Left cardiac atrium (tissue), 4 donors: ENCODE results near the gene SUGCT. TPM values are rescaled to one million over a fixed set of nuclear protein-coding genes. Genes with fewer than 3 reads are reported as not detected.
A peak's percentile ranks its signal among the peaks of the same experiment; 100 is the strongest.

Source experiments
- ATAC-seq, 2 donors: fragments of 200-7000 bp; cut with Tn5 transposase; one replicate each; pipeline ENCODE4 v1.9.1; 2020; ENCODE audit warnings: mild to moderate bottlenecking in 2 of 2, moderate library complexity in 2 of 2
- DNase-seq: peaks from one replicate; pipeline ENCODE4 v3.0.0-alpha.2; 2020
- intact Hi-C, 2 donors: fragments of 100-400 bp; cut with DNase I; formaldehyde crosslinking; loops; one replicate each; pipeline versions ENCODE4 v1.14.1 to v1.15.1; 2022 to 2023
- total RNA-seq, 2 donors: library from RNA; stranded (reverse); fragmentation: NEBNext Ultra II Directional; extraction: Animal tissue kit (Norgen Biotek cat#: 25700); gene quantifications; one replicate each; pipeline ENCODE4 v1.2.1, GENCODE V29; 2021
- donor health status: DM: no; HTN: yes; CAD: no.
- donor health status: DM: no; HTN: yes; CAD: no; lungs with severe emphysema.
- donor health status: DM: yes; HTN: yes; CAD: no.
- donor health status: Dilated cardiomyopathy.

SUGCT gene
- total RNA-seq, 2 donors from 2014 or later: 4.1 to 4.4 TPM

DNA sequence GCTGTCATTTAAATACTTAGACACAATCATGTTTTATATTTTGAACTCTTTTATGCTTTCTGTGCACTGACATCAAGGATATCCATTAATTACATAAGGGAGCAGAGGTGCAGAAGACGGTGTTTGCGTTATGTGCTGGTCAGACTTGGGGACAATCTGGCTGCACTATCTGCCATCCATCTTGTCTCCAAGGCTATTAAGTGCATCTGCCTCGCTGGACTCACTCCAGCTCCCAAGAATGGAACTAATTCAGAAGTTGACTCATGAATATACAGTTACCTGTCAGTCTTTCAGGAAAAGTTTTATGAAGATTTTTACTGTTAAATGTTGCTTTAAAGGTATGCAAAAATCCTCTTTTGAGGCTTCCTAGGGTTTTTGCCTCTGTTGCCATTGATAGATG lies 391.0 kb downstream of the SUGCT start:
- ATAC-seq (no peak), DNase-seq (no peak)
- intact Hi-C loops: no loop called here

DNA sequence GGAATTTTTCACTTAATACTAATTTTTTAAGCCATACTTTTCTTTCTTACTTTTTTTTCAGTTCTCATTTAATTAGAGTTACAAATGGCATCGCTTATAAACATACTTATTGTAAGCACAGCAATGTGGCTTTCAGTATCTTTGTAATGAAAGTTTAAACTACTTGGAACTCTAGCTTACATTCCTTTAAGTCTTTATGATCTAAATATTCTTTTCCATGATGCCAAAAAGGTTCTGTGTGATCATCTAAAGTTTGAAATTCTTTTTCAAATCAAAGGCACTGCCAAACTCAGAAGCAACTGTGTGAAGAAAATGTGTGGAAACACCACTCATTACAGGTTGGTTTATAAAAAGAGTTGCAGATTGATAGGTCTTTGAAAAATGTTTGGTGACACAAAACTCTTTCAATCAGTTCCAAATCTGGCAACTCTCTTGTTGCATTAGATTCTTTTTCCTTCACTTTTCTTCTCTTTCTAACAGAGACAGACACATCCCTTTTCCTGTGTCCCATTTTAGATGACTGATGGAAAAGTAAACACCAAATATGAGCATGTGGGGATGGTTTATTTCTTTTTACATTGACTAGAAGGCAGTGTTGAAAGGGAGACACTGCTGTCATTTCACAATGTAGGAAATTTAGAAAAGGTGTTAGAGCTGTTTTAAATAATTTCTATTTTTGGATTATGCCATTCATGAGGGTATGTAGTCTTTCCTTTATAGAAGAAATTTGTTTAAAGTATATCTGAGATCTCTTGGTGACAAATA lies 392.3 kb downstream of the SUGCT start:
- no peak for ATAC-seq
- intact Hi-C loops: no loop called here
- DNase-seq: no peak

DNA sequence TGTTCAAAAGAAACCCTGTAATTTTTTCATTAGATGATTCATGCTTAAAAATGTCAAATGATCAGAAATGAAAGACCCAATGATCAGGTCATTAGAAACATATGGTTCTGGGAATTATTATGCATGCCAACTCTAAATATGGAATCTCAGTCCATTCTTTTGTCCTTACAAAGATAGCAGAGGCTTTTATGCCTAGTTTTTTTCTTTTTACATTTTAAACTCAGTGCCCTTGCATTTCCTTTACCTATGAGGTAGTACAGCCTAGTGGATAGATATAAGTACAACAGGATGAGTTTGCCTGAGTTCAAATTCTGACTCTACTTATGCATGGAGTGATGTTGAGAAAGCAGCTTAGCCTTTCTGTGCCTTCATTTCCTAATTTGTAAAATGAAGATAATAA lies 392.9 kb downstream of the SUGCT start:
- no peak for DNase-seq
- intact Hi-C loops: no loop called here
- ATAC-seq: no peak

DNA sequence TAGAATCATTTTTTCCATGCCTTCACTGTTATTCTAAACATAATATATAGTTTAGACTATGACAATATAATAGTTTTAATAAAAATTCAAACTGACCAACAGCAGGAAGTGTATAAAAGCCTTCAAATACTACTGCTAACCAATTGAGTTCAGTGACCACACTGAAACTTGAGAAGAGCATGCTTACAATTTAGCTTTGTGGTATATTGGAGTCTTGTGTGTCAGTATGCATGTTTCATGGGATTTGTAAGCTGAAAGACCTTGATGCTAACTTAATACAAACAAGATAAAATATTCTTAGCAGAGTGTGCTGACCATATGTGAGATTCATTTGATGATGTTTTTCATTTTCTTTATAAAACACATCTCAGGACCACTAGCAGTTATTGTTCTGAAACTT lies 395.5 kb downstream of the SUGCT start:
- ATAC-seq: no peak
- no peak for DNase-seq
- intact Hi-C loops: no loop called here

- intact Hi-C loops: no loop called here
- DNase-seq: no peak
- no peak for ATAC-seq
Observed at GRCh38 chr7:40531956-40532355, 397.2 kb downstream of the SUGCT start.

GRCh38 chr7:40535678-40536077 lies 400.9 kb downstream of the SUGCT start:
- DNase-seq (no peak), ATAC-seq (no peak)
- intact Hi-C loops: no loop called here

- intact Hi-C loops: no loop called here
- ATAC-seq (no peak), DNase-seq (no peak)
Observed at GRCh38 chr7:40536421-40536820, 401.6 kb downstream of the SUGCT start.

- ATAC-seq (no peak), DNase-seq (no peak)
- intact Hi-C loops: no loop called here
Observed at GRCh38 chr7:40538281-40538680, 403.5 kb downstream of the SUGCT start.

DNA sequence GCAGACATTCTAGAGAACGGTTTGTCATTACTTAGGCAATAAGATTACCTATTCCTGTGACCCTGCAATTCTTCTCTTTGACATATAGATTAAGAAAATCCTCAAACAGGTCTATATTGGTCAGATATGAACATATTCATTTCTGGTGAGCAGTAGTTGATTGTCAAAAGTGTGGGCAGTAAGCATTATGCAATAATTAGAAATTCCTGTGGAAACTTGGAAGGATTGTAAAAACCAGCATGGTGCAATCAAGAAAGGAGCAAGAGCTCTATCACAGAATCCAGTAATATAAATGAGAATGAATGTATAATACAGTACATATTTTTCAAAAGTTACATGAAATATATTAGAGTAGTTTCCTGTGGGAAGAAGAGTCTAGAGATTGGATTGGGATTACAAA lies 406.5 kb downstream of the SUGCT start:
- intact Hi-C loops: no loop called here
- ATAC-seq (peak; percentile 30 to 39), DNase-seq (no peak)

DNA sequence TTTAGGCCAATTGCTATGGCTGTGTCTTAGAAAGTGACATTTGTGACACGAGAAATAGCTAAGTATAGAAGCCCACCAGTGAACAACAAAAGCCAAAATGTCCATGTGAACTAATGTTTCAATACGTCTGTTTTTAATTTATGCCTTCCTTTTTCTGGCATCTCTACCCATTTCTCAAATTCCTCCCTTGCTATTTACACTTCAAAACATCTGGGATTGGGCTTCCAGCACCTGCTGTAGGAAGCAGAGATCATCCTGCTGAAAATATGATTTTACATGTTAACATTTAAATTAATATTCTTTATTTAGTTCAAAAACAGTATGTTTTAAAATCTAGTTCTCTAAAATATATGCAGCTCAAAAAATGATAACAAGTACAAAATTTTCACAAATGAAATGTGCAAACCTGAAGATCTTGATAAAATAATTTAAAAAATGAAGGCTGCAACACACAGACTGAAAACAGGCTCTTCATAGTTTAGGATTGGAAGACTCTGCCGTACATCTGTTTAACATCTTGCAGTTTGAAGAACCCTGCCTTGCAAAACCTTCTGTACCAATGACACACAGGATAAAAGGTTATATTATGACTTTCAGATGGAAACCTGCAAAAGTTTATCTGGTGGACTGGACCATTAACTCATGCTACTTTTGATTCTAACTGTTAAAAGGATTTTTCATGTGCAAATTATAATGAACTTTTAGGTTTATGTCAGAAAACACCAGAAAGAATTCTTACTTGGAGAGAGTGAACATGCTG lies 408.4 kb downstream of the SUGCT start:
- DNase-seq (no peak), ATAC-seq (no peak)
- intact Hi-C loops: no loop called here

DNA sequence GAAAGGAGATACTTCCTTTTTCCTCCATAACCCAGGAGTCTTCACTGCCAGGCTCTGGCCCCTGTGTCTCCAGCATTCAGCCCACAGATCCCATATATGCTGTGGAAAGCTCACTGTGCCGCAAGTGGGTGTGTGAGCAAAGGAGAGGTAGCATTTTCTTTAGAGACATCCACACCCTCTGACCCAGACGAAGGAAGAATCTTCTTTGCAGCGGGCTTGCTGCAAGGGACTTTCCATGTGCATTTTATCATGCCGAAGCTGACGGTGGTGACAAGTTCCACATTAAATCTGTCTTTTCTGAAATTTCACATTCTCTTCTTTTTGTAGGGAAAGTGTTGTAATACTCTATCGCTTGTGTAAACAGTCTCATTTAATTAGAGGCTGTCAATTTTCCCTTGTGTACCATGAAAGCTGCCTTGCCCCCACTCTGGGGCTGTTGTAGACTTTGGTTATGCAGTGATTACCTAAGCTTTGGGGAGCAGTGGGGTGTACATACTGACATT lies 409.5 kb downstream of the SUGCT start:
- ATAC-seq (peak; percentile 56 to 65), DNase-seq (no peak)
- intact Hi-C loops: no loop called here

- ATAC-seq: peak in 1 of 2 donors; percentile 44
- intact Hi-C loops: no loop called here
- DNase-seq: no peak
Observed at GRCh38 chr7:40544871-40545303, 410.1 kb downstream of the SUGCT start.

DNA sequence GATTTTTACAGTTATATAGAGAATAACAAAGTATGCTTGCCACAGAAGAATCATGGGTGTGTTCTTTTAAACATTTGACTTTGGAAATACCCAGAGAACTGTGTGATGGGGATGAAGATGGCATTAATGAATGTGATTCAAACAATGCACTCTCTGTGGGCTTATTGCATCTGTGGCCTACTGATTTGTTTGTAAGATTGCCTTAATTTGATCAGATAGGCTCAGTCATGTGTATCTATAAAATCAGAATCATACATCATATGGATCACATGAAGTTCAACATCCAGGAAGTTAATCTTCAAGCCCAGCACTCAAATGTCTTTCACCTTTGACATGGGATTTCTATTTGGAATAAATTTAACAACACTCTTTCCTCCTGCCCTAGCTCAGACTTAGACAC lies 410.9 kb downstream of the SUGCT start:
- intact Hi-C loops: no loop called here
- no peak for DNase-seq
- no peak for ATAC-seq

GRCh38 chr7:40546616-40547501 lies 412.1 kb downstream of the SUGCT start:
- ATAC-seq (no peak), DNase-seq (no peak)
- intact Hi-C loops: no loop called here

GRCh38 chr7:40549372-40550039 lies 414.7 kb downstream of the SUGCT start:
- DNase-seq: no peak
- intact Hi-C loops: no loop called here
- ATAC-seq: no peak

GRCh38 chr7:40551685-40552576 lies 417.1 kb downstream of the SUGCT start:
- ATAC-seq: peak; percentile 44 to 60
- intact Hi-C loops: no loop called here
- no peak for DNase-seq

- intact Hi-C loops: no loop called here
- no peak for DNase-seq
- no peak for ATAC-seq
Observed at GRCh38 chr7:40560672-40561071, 425.9 kb downstream of the SUGCT start.

- DNase-seq (no peak), ATAC-seq (no peak)
- intact Hi-C loops: no loop called here
Observed at GRCh38 chr7:40566879-40567278, 432.1 kb downstream of the SUGCT start.
